ENCODE results near the gene F2RL1. TPM values are rescaled to one million over a fixed set of nuclear protein-coding genes. Genes with fewer than 3 reads are reported as not detected.
A peak's percentile ranks its signal among the peaks of the same experiment; 100 is the strongest.

The F2RL1 gene
- polyA plus RNA-seq, 1 donor (not counting 4 experiments of a cell fraction or from before 2014, with no cell fraction given), result 182 TPM

DNA sequence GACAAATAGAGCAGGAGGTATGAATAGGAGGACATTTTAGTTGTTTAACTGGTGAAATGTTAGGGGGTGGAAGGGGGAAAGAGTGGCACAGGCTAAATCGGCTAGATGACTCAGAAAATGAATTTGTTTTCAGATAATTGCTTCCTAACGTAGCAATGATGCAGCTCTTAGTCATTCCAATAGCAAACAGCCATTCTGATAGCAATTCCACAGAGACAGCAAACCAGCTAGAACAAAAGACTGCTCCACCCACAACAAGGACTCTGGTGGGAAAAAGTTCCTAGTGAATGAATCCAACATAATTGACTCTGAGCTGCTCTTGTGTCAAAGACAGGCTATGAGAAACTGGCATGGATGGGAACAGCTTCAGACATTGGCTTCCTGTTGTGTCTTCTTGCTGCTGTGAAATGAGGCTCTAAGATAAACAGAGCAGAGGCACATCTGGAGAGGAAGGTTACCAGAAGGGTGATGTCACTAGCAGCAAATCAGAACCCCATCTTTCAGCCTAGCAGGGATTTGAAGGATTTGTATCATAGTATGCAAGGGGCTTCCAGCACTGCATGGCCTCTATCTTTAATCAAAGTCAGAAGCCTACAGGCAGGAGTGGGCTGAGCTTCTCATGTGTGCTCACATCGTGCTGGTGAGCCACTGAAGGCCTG, 28.1 kb upstream of the F2RL1 start:
- Histone ChIP-seq H3K27ac (ENCODE audit: control insufficient read depth, insufficient read depth, low read length) (peak overlapping the region; percentile 96), H3K9me1 (ENCODE audit: control insufficient read depth, extremely low read depth, insufficient read depth, low read length) (no peaks in the 10 kb centered on the region), H3K4me1 (ENCODE audit: control insufficient read depth, extremely low read depth, insufficient read depth, low read length) (peaks cover 33% of the 10 kb centered on the region), H3K36me3 (ENCODE audit: control insufficient read depth in 2 of 2, extremely low read depth in 1 of 2, insufficient read depth in 2 of 2, low read length in 2 of 2) (no peaks in the 10 kb centered on the region), H3K4me2 (ENCODE audit: control insufficient read depth, extremely low read depth, insufficient read depth, low read depth, low read length) (peak overlapping the region; percentile 79), H4K20me1 (ENCODE audit: control insufficient read depth, extremely low read depth, insufficient read depth, low read length) (no peaks in the 10 kb centered on the region), H3K9me3 (ENCODE audit: control insufficient read depth, low read depth, low read length) (no peaks in the 10 kb centered on the region), H3K79me2 (ENCODE audit: control insufficient read depth, insufficient read depth, low read length) (no peaks in the 10 kb centered on the region), H3K27me3 (ENCODE audit: control insufficient read depth, extremely low read depth, insufficient read depth, low read length) (no peaks in the 10 kb centered on the region), H2AFZ (ENCODE audit: control insufficient read depth, low read length) (peak overlapping the region; percentile 71), H3K9ac (ENCODE audit: control insufficient read depth, extremely low read depth, insufficient read depth, low read length) (peak overlapping the region; percentile 76), H3K4me3 (ENCODE audit: control insufficient read depth in 2 of 3, extremely low read depth in 1 of 3, insufficient read depth in 2 of 3, low read depth in 1 of 3, low read length in 3 of 3) (peak overlapping the region in 2 of 3 experiments; percentile 33 to 43)
- peak; percentile 93 for FAIRE-seq
- DNase-seq (ENCODE audit: low read depth, low spot score), result peak; percentile 74
- TF ChIP-seq, protein P1, sequence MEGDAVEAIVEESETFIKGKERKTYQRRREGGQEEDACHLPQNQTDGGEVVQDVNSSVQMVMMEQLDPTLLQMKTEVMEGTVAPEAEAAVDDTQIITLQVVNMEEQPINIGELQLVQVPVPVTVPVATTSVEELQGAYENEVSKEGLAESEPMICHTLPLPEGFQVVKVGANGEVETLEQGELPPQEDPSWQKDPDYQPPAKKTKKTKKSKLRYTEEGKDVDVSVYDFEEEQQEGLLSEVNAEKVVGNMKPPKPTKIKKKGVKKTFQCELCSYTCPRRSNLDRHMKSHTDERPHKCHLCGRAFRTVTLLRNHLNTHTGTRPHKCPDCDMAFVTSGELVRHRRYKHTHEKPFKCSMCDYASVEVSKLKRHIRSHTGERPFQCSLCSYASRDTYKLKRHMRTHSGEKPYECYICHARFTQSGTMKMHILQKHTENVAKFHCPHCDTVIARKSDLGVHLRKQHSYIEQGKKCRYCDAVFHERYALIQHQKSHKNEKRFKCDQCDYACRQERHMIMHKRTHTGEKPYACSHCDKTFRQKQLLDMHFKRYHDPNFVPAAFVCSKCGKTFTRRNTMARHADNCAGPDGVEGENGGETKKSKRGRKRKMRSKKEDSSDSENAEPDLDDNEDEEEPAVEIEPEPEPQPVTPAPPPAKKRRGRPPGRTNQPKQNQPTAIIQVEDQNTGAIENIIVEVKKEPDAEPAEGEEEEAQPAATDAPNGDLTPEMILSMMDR (optimal IDR thresholded peaks at IDR 0.05 in 1 of 3, IDR thresholded peaks at IDR 0.05 in 1 of 3, conservative IDR thresholded peaks at IDR 0.05 in 1 of 3; ENCODE audit: extremely low read depth in 1 of 3, insufficient read depth in 2 of 3, low read length in 3 of 3), result no peak
- no peak for TF ChIP-seq EZH2 (IDR thresholded peaks at IDR 0.05; ENCODE audit: low read length)
- dilution Hi-C loops (cut with MboI; ENCODE audit: extremely low pct_ligation_motif_present, low sequenced_read_pairs), result no loop called here

DNA sequence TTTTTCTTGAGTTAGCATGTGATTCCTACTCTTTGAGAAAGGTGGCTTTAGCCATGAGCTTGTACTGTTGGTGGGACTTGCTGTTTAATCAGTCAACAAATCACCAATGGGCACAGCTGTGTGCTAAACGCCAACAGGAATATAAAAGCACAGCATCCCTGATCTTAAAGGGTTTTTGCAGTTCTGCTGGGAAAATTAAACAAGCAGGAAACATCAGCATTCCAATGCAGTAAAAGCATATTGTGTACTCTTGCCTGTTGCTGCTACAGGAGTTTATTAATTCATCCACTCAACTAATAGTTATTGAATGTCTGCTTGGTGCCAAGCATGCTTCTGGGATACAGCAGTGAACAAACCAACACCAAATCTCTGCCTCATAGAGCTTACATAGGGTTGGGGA, 27.4 kb upstream of the F2RL1 start:
- H4K20me1 ChIP-seq (ENCODE audit: control insufficient read depth, extremely low read depth, insufficient read depth, low read length), result no peaks in the 10 kb centered on the region
- no peak for TF ChIP-seq EZH2 (IDR thresholded peaks at IDR 0.05; ENCODE audit: low read length)
- TF ChIP-seq, protein P1 (optimal IDR thresholded peaks at IDR 0.05 in 1 of 3, IDR thresholded peaks at IDR 0.05 in 1 of 3, conservative IDR thresholded peaks at IDR 0.05 in 1 of 3; ENCODE audit: extremely low read depth in 1 of 3, insufficient read depth in 2 of 3, low read length in 3 of 3), result no peak
- no peaks in the 10 kb centered on the region for H3K9me1 ChIP-seq (ENCODE audit: control insufficient read depth, extremely low read depth, insufficient read depth, low read length)
- H2AFZ ChIP-seq (ENCODE audit: control insufficient read depth, low read length), result peak overlapping the region; percentile 19
- no peak for DNase-seq (ENCODE audit: low read depth, low spot score)
- H3K36me3 ChIP-seq (ENCODE audit: control insufficient read depth in 2 of 2, extremely low read depth in 1 of 2, insufficient read depth in 2 of 2, low read length in 2 of 2), result no peaks in the 10 kb centered on the region
- dilution Hi-C loops (cut with MboI; ENCODE audit: extremely low pct_ligation_motif_present, low sequenced_read_pairs), result no loop called here
- no peak overlapping the region for H3K4me3 ChIP-seq (ENCODE audit: control insufficient read depth in 2 of 3, extremely low read depth in 1 of 3, insufficient read depth in 2 of 3, low read depth in 1 of 3, low read length in 3 of 3)
- FAIRE-seq, result no peak
- peak overlapping the region; percentile 76 for H3K9ac ChIP-seq (ENCODE audit: control insufficient read depth, extremely low read depth, insufficient read depth, low read length)
- no peaks in the 10 kb centered on the region for H3K79me2 ChIP-seq (ENCODE audit: control insufficient read depth, insufficient read depth, low read length)
- peaks cover 33% of the 10 kb centered on the region for H3K4me1 ChIP-seq (ENCODE audit: control insufficient read depth, extremely low read depth, insufficient read depth, low read length)
- peak overlapping the region; percentile 79 for H3K4me2 ChIP-seq (ENCODE audit: control insufficient read depth, extremely low read depth, insufficient read depth, low read depth, low read length)
- H3K27me3 ChIP-seq (ENCODE audit: control insufficient read depth, extremely low read depth, insufficient read depth, low read length), result no peaks in the 10 kb centered on the region
- H3K9me3 ChIP-seq (ENCODE audit: control insufficient read depth, low read depth, low read length), result no peaks in the 10 kb centered on the region
- peak overlapping the region; percentile 96 for H3K27ac ChIP-seq (ENCODE audit: control insufficient read depth, insufficient read depth, low read length)
